GM23338 (cell line): ENCODE measurements around the gene PHLDB3. TPM values are rescaled to one million over a fixed set of nuclear protein-coding genes. Genes with fewer than 3 reads are reported as not detected.

Experiments used
- ATAC-seq: fragments of 200-7000 bp; cut with Tn5 transposase; 3 replicates; pipeline ENCODE4 v1.9.1; 2020
- DNase-seq: peaks from one replicate; pipeline ENCODE4 v3.0.0-alpha.2; 2015; ENCODE audit warnings: low spot score
- H2AFZ ChIP-seq: fragments of 200-600 bp; sonication (generic); 2 replicates; pipeline ENCODE4 v1.8.0; 2016; ENCODE audit warnings: antibody characterized with exemption, mild to moderate bottlenecking, moderate library complexity
- H3F3A ChIP-seq: fragments of 200-600 bp; sonication (generic); replicated peaks from 2 replicates; pipeline ENCODE4 v1.8.0; 2017; ENCODE audit warnings: antibody characterized with exemption, mixed run types, low read depth
- H3K27ac ChIP-seq: fragments of 200-600 bp; sonication (generic); 2 replicates; pipeline ENCODE4 v1.6.1; 2016; ENCODE audit warnings: low read depth
- H3K27me3 ChIP-seq: fragments of 200-600 bp; sonication (generic); 2 replicates; pipeline ENCODE4 v1.8.0; 2016; ENCODE audit warnings: mild to moderate bottlenecking, mixed run types, moderate library complexity; ENCODE audit not compliant: insufficient read depth
- H3K36me3 ChIP-seq: fragments of 200-600 bp; sonication (generic); 2 replicates; pipeline ENCODE4 v1.8.0; 2016; ENCODE audit warnings: mild to moderate bottlenecking; ENCODE audit not compliant: insufficient read depth
- H3K4me1 ChIP-seq: fragments of 200-600 bp; sonication (generic); 2 replicates; pipeline ENCODE4 v1.8.0; 2016; ENCODE audit warnings: mild to moderate bottlenecking, moderate library complexity; ENCODE audit not compliant: insufficient read depth
- H3K4me2 ChIP-seq: fragments of 200-600 bp; sonication (generic); 2 replicates; pipeline ENCODE4 v1.7.1; 2017; ENCODE audit warnings: mixed run types
- H3K4me3 ChIP-seq: fragments of 200-600 bp; sonication (generic); 2 replicates; pipeline ENCODE4 v1.6.1; 2016; ENCODE audit warnings: mixed run types
- H3K79me2 ChIP-seq: fragments of 200-600 bp; sonication (generic); replicated peaks from 2 replicates; pipeline ENCODE4 v1.8.0; 2017; ENCODE audit warnings: mild to moderate bottlenecking; ENCODE audit not compliant: insufficient read depth
- H3K9me2 ChIP-seq: fragments of 200-600 bp; sonication (generic); 2 replicates; pipeline ENCODE4 v1.8.0; 2017; ENCODE audit not compliant: insufficient read depth
- H4K20me1 ChIP-seq: fragments of 200-600 bp; sonication (generic); replicated peaks from 2 replicates; pipeline ENCODE4 v1.8.0; 2017; ENCODE audit warnings: mild to moderate bottlenecking; ENCODE audit not compliant: insufficient read depth
- H3K27ac Mint-ChIP-seq: 2 replicates; pipeline ENCODE4 v1.8.0; 2020; ENCODE audit warnings: inconsistent platforms, mild to moderate bottlenecking, moderate library complexity, mixed read lengths
- H3K27me3 Mint-ChIP-seq: 3 replicates; pipeline ENCODE4 v1.8.0; 2022; ENCODE audit warnings: low read depth, mild to moderate bottlenecking, moderate library complexity, mixed read lengths, inconsistent platforms; ENCODE audit not compliant: insufficient read depth, poor library complexity
- H3K36me3 Mint-ChIP-seq: 3 replicates; pipeline ENCODE4 v1.8.0; 2021; ENCODE audit warnings: low read depth, mild to moderate bottlenecking, inconsistent platforms, moderate library complexity, mixed read lengths
- H3K4me1 Mint-ChIP-seq: 3 replicates; pipeline ENCODE4 v1.8.0; 2020; ENCODE audit warnings: mild to moderate bottlenecking, inconsistent platforms, mixed read lengths
- H3K4me3 Mint-ChIP-seq: 3 replicates; pipeline ENCODE4 v1.8.0; 2021; ENCODE audit warnings: moderate library complexity, mild to moderate bottlenecking, inconsistent platforms, mixed read lengths
- H3K9me3 Mint-ChIP-seq: 3 replicates; pipeline ENCODE4 v1.8.0; 2020; ENCODE audit warnings: moderate library complexity, mild to moderate bottlenecking, inconsistent platforms, mixed read lengths
- CREB1 ChIP-seq: fragments of 250-450 bp; sonication (Bioruptor Pico); IDR thresholded peaks from 2 replicates; pipeline ENCODE4 v1.5.0; 2020; ENCODE audit warnings: low read depth, mild to moderate bottlenecking, moderate library complexity
- CTCF ChIP-seq, 2 experiments: fragments of 200-600 bp in 1 of 2; sonication (generic) in 1 of 2; conservative IDR thresholded peaks; 2 replicates each; pipeline versions ENCODE4 v1.5.1 to v1.6.1; 2016 to 2017; ENCODE audit warnings: antibody characterized with exemption in 2 of 2, low read depth in 2 of 2, mild to moderate bottlenecking in 2 of 2, moderate library complexity in 1 of 2
- ETS1 ChIP-seq: IDR thresholded peaks from 2 replicates; pipeline ENCODE4 v1.6.1; 2016; ENCODE audit warnings: antibody characterized with exemption
- JUNB ChIP-seq: IDR thresholded peaks from one replicate; pipeline ENCODE4 v1.6.1; 2016; ENCODE audit warnings: antibody characterized with exemption; ENCODE audit not compliant: unreplicated experiment
- NANOG ChIP-seq: IDR thresholded peaks from 2 replicates; pipeline ENCODE4 v1.6.1; 2016; ENCODE audit warnings: antibody characterized with exemption, borderline replicate concordance
- POLR2AphosphoS5 ChIP-seq: IDR thresholded peaks from 2 replicates; pipeline ENCODE4 v1.6.1; 2016; ENCODE audit warnings: antibody characterized with exemption, low read depth
- REST ChIP-seq: IDR thresholded peaks from one replicate; pipeline ENCODE4 v1.6.1; 2018; ENCODE audit warnings: antibody characterized with exemption; ENCODE audit not compliant: unreplicated experiment
- ZNF114 ChIP-seq: fragments of 250-450 bp; sonication (Bioruptor Pico); IDR thresholded peaks from 2 replicates; pipeline ENCODE4 v1.5.0; 2020; ENCODE audit warnings: mild to moderate bottlenecking, moderate library complexity
- ZNF331 ChIP-seq: fragments of 250-450 bp; sonication (Bioruptor Pico); IDR thresholded peaks from 2 replicates; pipeline ENCODE4 v1.5.0; 2020; ENCODE audit warnings: low read depth, mild to moderate bottlenecking, moderate library complexity
- polyA plus RNA-seq: library from polyadenylated mRNA; unstranded; fragments of >200 nt; fragmentation: Nextera tagmentation; extraction: Ambion mirVana; gene quantifications from 2 replicates; pipeline ENCODE4 v1.2.1, GENCODE V29; 2016
- total RNA-seq: library from RNA; depleted of rRNA; stranded (reverse); fragments of >200 nt; shearing (Covaris generic); gene quantifications from 2 replicates; pipeline ENCODE4 v1.2.3, GENCODE V29; 2014

PHLDB3 gene
- total and polyA plus RNA-seq, 2 experiments from 2014 or later: 6.3 to 15.4 TPM

GRCh38 chr19:43430142-43430710 is 74.3 kb downstream of the PHLDB3 start:
- H4K20me1 ChIP-seq: no peaks in the 10 kb centered on the region
- H2AFZ ChIP-seq: no peak overlapping the region
- Mint-ChIP-seq H3K9me3 (no peaks in the 10 kb centered on the region; the same call in 2 of the 3 replicates), H3K4me3 (no peak overlapping the region), H3K27ac (no peak overlapping the region), H3K36me3 (no peaks in the 10 kb centered on the region), H3K27me3 (peaks cover 4% of the 10 kb centered on the region), H3K4me1 (peaks cover 5% of the 10 kb centered on the region; the same call in 1 of the 3 replicates)
- H3K79me2 ChIP-seq: no peaks in the 10 kb centered on the region
- DNase-seq: peak; percentile 75
- H3K27me3 ChIP-seq: no peaks in the 10 kb centered on the region
- H3K4me3 ChIP-seq: no peak overlapping the region
- H3K9me2 ChIP-seq: no peaks in the 10 kb centered on the region
- 0 out of 2 replicates have a peak overlapping the region, but pooled peaks have one; percentile 7 for H3K27ac ChIP-seq
- H3K4me1 ChIP-seq: no peaks in the 10 kb centered on the region
- no peak overlapping the region for H3K4me2 ChIP-seq
- H3F3A ChIP-seq: no peaks in the 10 kb centered on the region
- ATAC-seq: peak; percentile 60
- no peaks in the 10 kb centered on the region for H3K36me3 ChIP-seq
- TF ChIP-seq CTCF (conservative IDR thresholded peaks at IDR 0.05; ENCODE audit: low read depth in 2 of 2) (peak; percentile 68 to 70), POLR2AphosphoS5 (no peak), REST (no peak), ZNF331 (no peak)

- no peaks in the 10 kb centered on the region for H3K36me3 Mint-ChIP-seq
- Histone ChIP-seq H3K27ac (no peak overlapping the region), H3K79me2 (no peaks in the 10 kb centered on the region), H3K4me1 (no peaks in the 10 kb centered on the region), H2AFZ (no peak overlapping the region), H3K27me3 (no peaks in the 10 kb centered on the region), H3K4me3 (no peak overlapping the region), H3K36me3 (no peaks in the 10 kb centered on the region), H4K20me1 (no peaks in the 10 kb centered on the region), H3F3A (no peaks in the 10 kb centered on the region), H3K9me2 (no peaks in the 10 kb centered on the region), H3K4me2 (no peak overlapping the region)
- no peak for ATAC-seq
- H3K9me3 Mint-ChIP-seq: no peaks in the 10 kb centered on the region; the same call in 2 of the 3 replicates
- peaks cover 4% of the 10 kb centered on the region for H3K27me3 Mint-ChIP-seq
- H3K27ac Mint-ChIP-seq: no peak overlapping the region
- no peak for DNase-seq
- no peak overlapping the region for H3K4me3 Mint-ChIP-seq
- peaks cover 5% of the 10 kb centered on the region; the same call in 1 of the 3 replicates for H3K4me1 Mint-ChIP-seq
- TF ChIP-seq NANOG (no peak), POLR2AphosphoS5 (no peak), CTCF (conservative IDR thresholded peaks at IDR 0.05; ENCODE audit: low read depth in 2 of 2) (no peak), CREB1 (CRISPR knock-in tag) (no peak), ETS1 (no peak), ZNF114 (CRISPR knock-in tag) (no peak), JUNB (no peak)
Measured at GRCh38 chr19:43429395-43429794, 75.2 kb downstream of the PHLDB3 start.
